GM15510 (cell line): ENCODE measurements around the gene KCNK5.

ENCODE experiments used
- POLR2A ChIP-seq: IDR thresholded peaks from 3 replicates; pipeline ENCODE4 v1.6.1; 2011; ENCODE audit warnings: borderline replicate concordance; ENCODE audit not compliant: insufficient read length; ENCODE audit errors: extremely low read depth

KCNK5 gene

DNA sequence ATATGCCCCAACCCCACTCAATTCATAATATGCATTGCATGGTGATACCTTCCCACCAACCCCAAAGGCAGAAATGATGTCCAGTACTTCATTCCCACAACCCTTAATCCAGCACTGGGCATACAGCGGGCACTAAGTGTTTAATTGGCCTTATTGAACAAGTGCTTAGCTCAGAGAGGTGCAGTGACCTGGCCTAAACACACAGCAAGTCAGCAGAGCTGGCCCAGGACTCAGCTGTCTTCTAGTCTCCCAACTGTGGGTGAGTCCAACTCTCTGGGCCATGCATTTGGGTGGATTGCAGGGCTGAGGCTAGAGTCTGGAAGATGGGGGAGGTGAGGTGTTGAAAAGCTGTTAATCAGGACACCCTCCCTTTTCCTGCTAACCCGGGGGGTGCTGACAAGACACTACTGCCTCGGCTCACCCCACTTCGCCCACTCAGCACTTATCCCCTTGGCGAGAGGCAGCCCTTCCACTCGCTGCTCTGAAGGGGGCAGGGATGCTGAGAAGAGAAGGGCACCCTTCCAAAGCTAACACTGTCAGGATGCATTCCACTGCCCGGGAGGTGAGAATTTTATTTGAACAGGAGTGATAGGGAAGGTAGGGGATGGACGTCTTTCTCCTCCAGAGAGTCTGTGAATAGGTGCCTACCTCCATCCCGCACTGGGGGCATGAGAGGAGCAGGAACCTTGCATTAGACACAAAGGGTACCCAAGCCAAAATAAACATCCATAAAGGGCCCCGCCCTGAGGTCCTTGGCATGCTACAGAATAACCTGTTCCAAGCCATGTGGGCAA is 14.2 kb downstream of the KCNK5 start:
- TF ChIP-seq POLR2A = no peak

DNA sequence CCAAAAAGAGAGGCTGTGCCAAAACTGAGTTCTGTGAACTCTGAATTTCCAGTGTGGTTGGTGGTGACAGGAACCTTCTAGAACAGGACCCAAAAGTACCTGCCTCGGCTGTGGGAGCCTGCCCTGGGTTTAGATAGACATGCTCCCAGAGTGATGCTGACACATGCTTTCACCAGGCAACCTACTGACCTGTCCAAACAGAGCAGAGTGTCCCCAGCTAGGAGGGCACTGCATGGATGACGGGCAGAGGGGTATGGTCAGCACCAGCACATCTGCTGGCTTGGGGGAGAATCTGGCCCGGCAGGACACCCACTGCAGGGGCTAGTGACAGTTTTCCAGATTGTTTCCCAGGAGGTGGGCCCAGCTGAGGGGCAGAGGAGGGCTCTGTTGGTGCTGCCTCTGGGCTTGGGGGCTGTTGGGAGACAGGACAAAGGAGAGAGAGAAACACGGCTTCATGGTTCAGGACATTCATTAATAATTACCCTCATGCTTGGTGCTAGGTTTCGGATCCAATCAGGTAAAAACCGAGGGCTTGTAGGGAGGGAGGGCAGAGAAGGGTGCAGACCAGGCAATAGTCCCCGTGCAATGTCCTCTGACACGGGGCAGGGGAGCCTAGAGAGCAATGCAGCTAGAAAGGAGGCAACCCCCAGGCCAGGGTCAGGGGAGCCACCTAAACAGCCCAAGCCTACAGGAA is 15.0 kb downstream of the KCNK5 start:
- no peak for TF ChIP-seq POLR2A

DNA sequence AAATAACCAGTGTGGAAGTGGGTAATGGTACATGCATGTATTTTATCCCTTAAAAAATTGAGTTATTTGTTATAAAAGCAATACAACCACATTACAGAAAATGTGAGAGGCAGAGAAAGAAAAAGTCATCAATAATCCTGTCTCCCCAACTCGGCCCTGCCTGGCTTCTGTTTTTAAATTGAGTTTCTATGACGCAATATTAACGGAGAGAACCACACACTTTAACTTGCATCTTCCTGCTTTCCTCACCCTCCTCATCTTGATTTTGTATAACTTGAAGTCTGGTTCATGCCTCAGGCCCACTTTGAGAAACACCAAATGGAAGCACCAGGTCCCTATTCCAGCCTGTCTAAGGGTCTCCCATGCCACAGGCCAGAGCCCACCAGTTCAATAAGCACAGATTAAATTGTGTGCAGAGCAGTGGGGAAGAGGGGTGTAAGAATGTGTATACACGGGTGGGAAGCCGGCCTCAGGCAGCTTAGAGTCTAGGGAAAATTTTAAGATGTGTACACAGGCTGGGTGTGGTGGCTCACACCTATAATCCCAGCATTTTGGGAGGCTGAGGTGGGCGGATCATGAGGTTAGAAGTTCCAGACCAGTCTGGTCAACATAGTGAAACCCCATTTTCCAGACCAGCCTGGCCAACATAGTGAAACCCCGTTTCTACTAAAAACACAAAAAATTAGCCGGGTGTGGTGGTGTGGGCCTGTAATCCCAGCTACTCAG is 15.9 kb downstream of the KCNK5 start:
- no peak for TF ChIP-seq POLR2A

DNA sequence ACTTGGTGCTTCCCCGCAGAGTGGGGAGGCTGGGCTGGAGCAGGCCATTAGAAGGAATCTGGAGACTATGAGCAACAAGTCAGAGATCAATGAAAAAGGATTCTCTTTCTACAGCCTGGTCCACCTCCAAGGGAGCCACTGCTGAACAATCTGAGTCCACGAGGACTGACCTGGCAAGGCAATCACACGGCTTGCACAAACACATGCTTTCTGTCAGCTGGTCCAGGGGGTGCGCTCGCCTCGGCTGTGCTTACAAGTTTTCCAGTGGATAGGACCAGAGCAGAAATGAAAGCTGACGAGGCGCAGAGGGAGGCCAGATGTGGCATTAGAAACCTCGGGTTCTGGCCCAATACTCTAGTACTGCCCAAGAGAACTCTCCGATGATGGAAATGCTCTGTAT is 18.1 kb downstream of the KCNK5 start:
- no peak for TF ChIP-seq POLR2A

DNA sequence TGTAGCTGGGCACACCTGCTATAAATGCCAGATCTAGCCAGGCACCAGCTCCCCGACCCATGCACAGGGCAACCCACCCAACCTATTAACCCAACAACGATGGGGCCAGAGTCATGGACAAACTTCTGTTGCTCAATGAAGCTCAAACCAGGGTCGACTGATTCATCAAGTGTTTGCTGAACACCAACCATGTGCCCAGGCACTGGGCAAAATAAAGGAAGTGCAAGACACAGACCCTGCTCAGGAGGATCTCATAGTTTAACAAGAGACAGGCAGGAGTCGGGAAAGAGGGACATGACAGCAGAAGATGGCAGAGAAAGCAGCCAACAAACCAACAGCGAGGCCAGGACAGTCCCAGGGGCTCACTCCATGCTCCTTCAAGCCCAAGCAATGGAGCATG is 18.8 kb downstream of the KCNK5 start:
- TF ChIP-seq POLR2A = no peak

DNA sequence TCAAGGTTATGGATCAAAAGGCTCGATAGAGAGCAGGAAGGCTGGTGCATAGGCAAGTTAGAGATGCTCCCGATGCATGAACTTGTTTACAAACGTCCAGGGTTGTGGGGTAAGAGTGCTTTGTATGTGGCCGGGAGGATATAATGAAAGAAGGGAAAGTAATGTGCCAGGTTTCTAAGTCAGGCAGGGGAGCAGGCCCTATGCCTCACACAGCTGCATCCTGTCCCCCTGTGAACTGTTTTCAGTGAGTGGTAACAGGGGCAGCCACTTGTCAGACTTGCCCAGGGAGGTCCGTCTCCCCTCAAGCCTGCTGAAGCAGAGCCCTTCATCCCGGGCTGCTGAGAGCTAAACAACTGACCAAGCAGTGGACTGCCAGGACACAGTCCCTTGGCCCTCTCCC is 19.4 kb downstream of the KCNK5 start:
- TF ChIP-seq POLR2A = no peak

DNA sequence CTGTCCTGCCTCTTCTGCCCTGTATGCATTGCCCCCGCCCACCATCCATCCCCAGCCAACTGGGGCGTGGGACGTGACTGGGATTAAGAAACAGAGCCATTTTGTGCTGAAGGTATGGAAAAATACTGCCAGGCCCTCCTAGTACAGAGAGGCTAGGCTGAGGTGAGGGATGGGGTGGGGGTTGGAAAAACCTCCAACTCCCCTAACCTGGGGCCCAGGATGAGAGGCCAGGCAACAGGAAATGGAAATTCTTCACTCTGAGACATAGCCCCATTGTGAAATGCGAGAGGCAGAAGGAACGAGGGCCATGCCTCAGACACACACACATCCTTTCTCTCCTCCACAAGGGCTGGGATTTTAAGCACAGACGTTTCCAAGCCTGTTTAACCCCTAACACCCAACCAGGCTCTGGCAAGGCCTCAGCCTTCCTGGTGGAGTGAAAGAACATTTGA is 19.9 kb downstream of the KCNK5 start:
- no peak for TF ChIP-seq POLR2A

DNA sequence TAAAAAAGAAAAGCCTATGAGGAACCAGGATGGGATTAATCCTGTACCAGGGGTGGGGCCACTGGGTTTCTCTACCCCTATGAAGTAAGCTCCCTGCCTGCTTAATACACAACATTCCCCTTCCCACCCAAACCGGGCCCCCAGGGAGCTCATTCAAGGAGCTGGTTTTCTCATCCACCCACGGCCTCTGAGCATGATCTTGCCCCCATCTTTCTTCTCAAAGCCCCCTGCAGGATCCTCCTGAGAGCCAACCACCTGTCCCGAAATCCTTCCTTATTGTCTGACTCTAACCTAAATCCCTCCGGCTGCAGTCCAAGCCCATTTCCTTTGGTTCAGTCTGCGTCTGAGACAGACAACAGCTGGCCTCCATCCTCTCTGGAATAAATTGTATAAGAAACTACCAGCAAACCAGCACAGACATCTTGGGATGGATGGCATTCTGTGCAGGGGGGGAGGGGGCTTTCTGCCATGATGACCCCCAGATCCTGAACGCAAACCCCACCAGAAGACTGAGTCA is 21.0 kb downstream of the KCNK5 start:
- no peak for TF ChIP-seq POLR2A

DNA sequence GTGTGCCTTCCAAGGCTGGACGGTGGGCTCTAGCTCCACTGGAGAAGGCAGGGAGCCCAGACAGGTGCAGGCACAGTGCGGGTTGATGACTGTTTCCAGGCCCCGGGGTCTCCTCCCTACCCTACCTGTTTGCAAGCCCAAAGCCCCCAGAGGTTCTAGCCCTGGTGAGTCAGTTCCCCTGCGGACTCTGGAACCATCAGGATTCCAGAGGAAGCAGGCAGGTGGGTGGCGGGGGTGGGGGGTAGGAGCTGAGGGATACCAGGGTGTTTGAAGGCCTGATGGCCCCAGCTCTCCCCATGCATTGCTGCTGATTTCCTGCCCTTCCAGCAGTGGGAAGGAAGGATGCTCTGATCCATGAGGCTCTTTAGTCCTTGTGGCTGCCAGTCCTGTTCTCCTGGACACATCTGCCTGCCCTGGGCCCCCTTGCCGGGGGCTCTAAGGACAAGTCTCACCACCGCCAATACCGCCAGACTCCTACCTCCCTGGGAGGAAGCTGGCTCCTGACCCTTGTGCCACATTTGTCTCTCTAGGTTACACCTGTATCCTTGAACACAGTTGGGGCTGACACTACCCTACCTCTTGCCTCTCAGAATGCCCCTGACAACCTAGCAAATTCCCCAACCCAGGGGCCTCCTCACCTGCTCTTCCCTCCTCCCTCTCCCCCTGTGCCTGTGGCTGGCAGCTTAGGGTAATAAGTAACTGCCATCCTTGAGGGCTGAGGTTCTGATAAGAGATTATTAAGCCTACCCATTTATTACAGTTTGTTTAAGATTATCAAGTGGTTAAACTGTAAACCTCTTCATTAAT is 21.7 kb downstream of the KCNK5 start:
- TF ChIP-seq POLR2A = no peak

DNA sequence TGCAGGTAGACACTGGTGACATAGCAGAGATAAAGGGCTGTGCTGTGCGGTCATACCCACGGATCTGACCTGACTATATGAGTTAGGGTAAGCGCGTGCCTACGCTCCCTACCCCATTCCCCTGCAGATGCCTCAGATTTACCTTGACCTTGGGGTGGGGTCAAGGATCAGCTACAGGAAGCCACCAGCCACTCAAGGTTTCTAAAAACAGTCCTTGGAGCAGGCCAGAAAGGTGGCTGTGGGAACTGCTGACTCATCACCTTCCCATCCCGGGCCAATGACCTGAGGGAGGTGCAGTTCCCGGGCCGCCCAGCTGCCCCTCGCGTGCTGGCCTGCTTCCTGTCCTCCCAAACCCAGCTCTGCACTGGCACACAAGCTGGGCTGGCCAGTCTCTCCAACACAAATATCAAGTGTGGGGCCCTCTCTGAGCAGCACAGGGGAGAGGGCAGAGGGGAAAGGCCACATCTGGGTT is 23.0 kb downstream of the KCNK5 start:
- no peak for TF ChIP-seq POLR2A

DNA sequence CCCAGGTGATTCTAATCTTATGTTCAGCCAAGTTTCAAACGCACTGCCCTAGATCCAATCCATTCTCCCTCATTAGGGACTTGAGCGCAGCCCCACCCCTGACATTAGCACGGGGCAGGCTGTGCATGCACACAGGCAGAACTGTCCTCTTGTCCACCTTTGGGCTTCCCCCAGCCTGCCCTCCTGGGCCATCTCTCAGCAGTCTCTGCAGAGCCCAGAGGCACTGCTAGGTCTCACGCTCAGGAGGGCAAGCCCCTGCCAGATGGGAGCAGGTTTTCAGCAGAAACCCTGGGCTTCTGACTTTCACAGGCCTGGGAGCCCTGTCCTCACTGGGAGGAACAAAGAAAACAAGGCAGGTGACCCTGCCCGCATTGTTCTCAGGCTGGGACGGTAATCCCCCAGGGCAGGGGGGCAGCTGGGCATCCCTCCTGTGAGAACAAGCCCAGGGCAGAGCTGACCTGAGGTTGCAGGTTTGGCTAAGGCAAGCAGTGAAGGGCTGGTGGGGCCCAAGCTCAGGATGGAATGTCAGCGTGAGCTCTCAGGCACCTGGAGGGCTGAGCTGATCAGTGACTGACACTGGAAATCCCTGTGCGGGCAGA is 24.5 kb downstream of the KCNK5 start:
- TF ChIP-seq POLR2A = no peak

DNA sequence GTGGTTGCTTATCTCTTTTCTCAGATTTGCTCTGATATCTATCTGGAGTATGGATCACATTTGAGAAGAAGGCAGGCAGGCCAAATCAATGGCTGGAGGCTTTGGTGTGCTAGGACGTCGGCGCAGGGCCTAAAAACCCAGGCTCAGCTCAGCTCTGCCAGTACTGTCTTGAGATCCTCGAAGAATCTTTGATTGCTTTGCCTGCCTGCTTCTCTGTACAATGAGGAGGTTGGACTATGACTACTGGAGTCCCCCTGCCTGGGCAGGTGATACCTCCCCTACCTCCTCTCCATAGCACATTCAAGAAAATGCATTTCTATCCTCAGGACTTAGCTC is 25.1 kb downstream of the KCNK5 start:
- TF ChIP-seq POLR2A = no peak

DNA sequence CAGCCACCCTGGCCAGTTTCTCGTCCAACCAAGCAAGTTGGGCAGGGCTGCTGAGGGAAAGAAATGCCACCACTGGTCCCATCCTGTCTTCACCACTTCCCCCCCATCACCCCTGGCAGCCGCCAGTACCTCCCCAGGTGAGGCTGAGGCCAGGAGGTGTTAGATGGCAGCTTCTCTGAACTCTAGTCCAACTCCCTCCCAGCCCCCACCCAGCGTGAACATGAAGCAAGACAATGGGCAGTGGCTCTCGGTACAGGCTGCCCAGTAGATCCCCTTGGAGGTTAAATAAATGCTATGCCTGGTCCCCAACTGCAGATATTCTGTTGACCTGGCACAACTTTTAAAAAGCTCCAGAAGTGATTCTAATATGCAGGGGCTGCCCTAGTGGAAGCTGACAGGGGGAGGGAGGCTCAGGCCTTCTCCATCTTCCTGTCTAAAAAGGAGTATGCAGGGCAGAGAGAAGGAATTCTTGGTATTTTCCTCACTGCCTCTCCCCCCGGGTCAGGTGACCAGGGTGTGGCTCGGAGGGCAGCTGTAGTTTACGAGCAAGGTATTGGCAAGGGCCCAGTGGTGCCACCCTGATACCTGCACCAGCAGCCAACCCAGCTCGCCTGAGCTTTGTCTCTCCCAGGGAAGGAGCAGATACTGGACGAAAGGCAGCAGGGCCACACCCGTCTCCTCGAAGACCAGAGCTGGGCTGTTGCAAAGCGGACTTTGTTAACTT is 25.7 kb downstream of the KCNK5 start:
- TF ChIP-seq POLR2A = no peak

DNA sequence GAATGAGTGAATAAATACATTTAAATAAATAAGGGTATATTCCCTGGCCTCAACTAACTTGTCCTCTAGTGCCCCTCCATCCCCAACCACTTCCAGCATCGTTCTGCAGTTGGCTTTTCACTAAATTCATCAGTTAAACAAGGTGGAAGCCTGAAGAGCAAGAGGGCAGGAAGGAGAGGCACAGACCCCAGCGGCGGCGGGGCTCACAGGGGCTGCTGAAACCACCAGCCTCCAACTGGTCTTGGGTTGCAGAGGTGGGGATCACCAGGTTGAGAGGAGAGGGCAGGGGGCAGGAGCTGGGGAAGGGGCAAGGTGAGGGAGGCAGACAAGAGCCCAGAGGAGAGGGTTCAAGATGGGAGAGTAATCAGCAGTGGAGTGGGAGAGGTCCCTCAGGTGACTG is 27.1 kb downstream of the KCNK5 start:
- TF ChIP-seq POLR2A = no peak

DNA sequence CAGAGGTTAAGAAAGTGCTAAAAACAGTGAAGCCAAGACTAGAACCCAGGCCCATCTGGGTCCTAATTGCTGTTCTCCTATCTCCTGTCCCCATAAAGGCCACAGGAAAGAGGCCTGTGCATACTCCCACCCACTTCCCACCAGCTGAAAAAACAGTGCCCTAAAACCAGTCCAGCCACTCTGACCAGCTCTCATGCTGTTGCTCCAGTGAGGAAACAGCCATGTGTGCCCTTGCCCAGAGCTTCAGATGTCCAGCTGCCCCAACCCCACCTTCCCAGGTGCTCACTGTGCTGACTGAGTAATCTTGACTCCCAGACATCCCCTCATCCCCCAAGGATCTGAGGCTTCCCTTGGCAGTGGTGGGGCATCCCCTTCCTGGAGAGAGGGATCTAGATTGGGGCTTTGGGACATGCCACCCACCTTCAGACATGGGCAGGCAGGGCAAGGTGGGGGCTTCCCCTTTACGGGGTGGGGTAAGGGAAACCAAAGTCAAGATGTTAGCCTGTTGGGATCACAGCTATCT is 28.7 kb downstream of the KCNK5 start:
- TF ChIP-seq POLR2A = no peak
